GM06990 (cell line): Measurements from ENCODE around the gene PIK3CG.

Source experiments
- DNase-seq: peaks from one replicate; pipeline ENCODE4 v3.0.0-alpha.2; 2011; ENCODE audit not compliant: insufficient read length; ENCODE audit errors: extremely low read depth
- H3K27me3 ChIP-seq: replicated peaks from 2 replicates; pipeline ENCODE4 v1.6.0; 2011; ENCODE audit warnings: low read length; ENCODE audit not compliant: control insufficient read depth, insufficient read depth
- H3K36me3 ChIP-seq: 2 replicates; pipeline ENCODE4 v1.5.1; 2011; ENCODE audit warnings: low read length; ENCODE audit not compliant: control insufficient read depth, insufficient read depth
- H3K4me3 ChIP-seq: replicated peaks from 2 replicates; pipeline ENCODE4 v1.5.1; 2011; ENCODE audit warnings: low read depth, mild to moderate bottlenecking, control low read depth, low read length
- TF ChIP-seq, protein P1 (sequence below): IDR thresholded peaks from 2 replicates; pipeline ENCODE4 v1.5.1; 2011; ENCODE audit warnings: low read length, control low read depth, mild to moderate bottlenecking, inconsistent platforms; ENCODE audit not compliant: insufficient read depth, poor library complexity, severe bottlenecking

The PIK3CG gene

DNA sequence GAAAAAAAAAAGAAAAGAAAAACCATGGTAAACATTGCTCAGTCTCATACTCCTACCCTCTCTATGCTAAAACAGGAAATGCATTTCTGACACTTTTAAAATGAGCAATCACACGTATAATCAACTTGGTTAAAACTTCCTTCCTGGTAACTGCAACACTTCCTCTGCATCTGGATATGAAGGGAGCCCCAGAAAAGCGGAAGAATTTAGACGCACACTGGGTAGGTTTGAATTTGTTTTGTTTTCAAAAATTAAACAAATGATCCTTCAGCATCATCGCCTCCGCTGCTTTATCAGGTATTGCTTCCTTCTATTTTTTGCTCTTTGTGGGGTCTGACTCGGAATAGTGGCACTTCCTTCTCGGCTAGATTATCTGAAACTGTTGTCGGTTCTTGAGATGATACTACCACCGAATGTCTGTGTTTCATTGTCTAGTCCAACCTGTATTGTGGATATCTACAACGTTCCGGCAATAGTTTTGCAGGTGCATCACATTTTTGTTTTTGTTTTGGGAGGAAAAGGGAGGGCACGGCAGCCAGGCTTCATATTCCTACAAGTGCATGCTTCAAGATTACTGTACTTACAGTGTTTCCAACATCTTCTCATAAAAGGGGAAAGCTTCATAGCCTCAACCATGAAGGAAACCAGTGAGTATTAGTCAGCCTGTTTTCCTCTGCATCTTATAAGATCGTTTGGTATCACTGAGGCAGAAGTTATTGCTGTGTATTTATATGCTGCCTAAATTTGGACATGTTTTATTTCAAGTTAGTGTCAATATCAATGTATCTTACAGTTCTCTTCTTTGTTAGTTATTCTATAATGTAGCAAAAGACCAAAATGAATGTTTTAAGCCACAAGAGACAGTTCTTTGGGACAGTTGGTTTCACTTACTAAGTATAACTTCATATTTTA is at the start of gene PIK3CG:
PIK3CG (plus strand) TSS at position 153 of the 912 bp plus-strand sequence. CDS start 2,280 bp downstream, outside the sequence.
- TF ChIP-seq, protein P1, sequence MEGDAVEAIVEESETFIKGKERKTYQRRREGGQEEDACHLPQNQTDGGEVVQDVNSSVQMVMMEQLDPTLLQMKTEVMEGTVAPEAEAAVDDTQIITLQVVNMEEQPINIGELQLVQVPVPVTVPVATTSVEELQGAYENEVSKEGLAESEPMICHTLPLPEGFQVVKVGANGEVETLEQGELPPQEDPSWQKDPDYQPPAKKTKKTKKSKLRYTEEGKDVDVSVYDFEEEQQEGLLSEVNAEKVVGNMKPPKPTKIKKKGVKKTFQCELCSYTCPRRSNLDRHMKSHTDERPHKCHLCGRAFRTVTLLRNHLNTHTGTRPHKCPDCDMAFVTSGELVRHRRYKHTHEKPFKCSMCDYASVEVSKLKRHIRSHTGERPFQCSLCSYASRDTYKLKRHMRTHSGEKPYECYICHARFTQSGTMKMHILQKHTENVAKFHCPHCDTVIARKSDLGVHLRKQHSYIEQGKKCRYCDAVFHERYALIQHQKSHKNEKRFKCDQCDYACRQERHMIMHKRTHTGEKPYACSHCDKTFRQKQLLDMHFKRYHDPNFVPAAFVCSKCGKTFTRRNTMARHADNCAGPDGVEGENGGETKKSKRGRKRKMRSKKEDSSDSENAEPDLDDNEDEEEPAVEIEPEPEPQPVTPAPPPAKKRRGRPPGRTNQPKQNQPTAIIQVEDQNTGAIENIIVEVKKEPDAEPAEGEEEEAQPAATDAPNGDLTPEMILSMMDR: no peak
- peak within 1 kb of the TSS; percentile 65 for H3K4me3 ChIP-seq
- no peaks in the 10 kb centered on the region for H3K27me3 ChIP-seq
- DNase-seq: peak; percentile 51
- peaks cover 10% of the 10 kb centered on the region for H3K36me3 ChIP-seq

DNA sequence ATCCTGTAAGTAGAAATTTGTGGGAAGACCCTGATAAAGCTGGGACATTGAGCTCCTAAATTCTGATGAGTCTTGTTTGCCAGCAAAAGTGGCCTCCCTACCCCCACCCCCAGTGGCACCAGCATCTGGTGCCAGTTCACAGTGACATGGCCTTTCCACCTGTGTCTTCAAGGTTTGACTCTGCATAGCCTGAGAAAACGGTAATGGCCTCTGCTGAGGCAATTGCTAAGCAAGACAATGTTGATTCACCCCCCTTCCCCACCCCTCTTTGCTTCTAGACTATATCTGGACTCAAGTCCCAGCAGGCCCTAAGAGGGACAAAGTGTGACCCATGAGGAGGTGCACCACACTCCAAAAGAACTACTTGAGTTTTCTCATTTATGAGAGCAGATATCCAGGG is 48.0 kb upstream of the PIK3CG start:
- TF ChIP-seq, protein P1: no peak
- Histone ChIP-seq H3K4me3 (no peak overlapping the region), H3K27me3 (no peaks in the 10 kb centered on the region), H3K36me3 (no peaks in the 10 kb centered on the region)
- DNase-seq: no peak

DNA sequence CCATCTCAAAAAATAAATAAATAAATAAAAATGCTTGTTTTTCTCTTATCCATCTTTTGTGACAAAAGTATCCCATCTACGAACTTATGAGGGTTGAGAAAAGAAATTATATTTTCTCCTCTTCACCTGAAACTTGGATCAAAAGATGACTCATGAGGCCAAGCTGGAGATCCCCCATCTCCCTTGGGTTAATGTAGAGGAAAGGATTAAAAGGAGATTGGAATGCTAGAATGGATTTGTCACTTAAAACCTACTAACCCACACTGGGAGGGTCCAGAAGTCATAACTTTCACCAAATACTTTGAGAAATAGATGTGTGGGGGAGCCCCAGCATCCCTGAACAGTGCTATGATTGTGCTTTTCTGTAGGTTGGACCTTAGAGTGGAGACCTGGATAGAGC is 46.3 kb upstream of the PIK3CG start:
- Histone ChIP-seq H3K36me3 (no peaks in the 10 kb centered on the region), H3K4me3 (no peak overlapping the region), H3K27me3 (no peaks in the 10 kb centered on the region)
- no peak for DNase-seq
- TF ChIP-seq, protein P1: no peak

DNA sequence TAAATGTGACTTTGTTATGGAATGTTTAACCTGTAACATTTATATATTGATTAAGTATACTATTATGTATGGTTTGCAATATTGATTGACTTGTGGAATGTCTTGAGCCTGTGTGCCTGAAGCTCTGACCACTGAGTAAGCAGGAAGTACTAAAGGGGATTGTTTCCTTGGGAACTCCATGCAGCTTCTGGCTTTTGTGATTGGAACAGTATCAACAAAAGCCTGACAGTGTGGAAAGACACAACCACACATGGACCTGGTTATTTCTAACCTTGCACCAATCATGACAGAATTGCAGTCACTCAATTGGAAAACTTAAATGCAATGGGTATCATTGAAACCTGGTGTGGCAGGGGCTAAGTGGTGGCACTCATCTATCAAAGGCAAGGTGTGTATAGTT is 45.5 kb upstream of the PIK3CG start:
- H3K36me3 ChIP-seq: no peaks in the 10 kb centered on the region
- TF ChIP-seq, protein P1: no peak
- no peak overlapping the region for H3K4me3 ChIP-seq
- no peaks in the 10 kb centered on the region for H3K27me3 ChIP-seq
- DNase-seq: no peak

DNA sequence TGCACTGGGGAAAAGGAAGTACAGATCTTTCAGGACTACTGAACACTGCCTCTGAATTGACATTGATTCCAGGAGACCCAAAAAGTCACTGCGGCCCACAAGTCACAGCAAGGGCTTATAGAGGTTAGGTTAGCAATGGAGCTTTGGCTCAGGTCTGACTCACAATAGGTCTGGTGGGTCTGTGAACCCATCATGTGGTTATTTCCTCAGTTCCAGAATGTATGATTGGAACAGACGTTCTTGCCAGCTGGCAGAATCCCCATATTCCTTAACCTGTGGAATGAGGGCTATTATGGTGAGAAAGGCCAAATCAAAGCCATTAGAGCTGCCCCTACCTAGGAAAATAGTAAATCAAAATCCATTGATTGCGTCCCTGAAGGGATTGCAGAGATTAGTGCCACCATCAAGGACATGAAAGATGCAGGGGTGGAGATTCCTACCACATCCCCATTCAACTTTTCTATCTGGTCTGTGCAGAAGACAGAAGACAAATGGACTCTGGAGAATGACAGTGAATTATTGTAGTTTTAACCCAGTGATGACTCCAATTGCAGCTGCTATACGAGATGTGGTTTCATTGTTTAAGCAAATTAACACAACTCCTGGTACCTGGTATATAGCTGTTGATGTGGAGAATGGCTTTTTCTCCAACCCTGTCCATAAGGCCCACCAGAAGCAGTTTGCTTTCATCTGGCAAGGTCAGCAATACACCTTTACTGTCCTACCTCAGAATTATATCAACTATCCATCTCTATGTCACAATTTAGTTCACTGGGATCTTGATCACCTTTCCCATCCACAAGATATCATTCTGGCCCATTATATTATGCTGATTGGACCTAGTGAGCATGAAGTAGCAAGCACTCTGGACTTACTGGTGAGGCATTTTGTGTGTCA is 44.5 kb upstream of the PIK3CG start:
- no peak overlapping the region for H3K4me3 ChIP-seq
- TF ChIP-seq, protein P1: no peak
- DNase-seq: no peak
- no peaks in the 10 kb centered on the region for H3K27me3 ChIP-seq
- H3K36me3 ChIP-seq: no peaks in the 10 kb centered on the region
